GM15510 (cell line): ENCODE data around the gene SLC66A2.
A peak's percentile ranks its signal among the peaks of the same experiment; 100 is the strongest.

Experiments
- POLR2A ChIP-seq: IDR thresholded peaks from 3 replicates; pipeline ENCODE4 v1.6.1; 2011; ENCODE audit warnings: borderline replicate concordance; ENCODE audit not compliant: insufficient read length; ENCODE audit errors: extremely low read depth

SLC66A2 gene

DNA sequence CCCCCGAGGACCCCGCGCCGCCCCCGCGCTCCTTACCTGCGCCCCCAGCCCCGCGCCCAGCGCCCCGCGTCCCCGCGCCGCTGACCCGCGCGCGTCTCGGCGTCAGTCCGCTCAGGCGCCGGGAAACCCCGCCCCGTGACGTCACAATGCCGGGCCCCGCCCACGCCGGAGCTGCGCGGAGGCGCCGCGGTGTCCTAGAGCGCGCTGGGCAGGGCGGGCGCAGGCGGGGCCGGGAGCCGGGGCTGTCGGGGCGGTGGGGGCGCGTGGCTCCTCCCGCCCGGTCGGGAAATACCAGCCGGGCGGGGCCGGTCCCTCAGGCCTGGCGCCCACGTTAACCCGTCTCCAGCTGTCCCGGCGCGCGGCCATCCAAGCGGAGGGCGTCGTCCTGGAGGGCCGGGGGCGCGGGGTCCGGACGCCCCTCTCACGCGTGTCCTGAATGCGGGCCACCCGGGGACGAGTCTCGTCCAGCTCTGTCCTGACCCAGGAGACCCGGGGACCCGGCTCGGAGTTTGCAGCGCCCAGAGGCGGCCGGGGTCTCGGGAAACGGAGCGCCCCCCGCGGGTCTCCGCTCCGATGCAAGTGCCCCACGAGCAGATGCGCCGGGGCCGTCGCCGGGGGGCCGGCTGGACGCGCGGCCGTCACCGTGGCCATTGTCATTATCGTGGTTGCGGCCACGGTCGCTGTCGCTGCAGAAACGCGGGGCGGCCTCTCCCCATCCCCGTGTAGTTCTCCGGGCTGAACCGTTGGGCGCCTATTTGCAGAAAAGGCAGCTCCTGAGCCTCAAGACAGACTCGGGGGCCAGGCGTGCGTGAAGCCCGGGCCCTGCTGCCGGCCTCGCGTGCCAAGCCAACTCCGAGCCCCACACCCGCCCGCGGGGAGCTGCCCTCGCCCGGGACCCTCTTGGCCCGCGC is at the start of gene SLC66A2:
TSS of gene SLC66A2 (minus strand) at position 109 of the 911 bp plus-strand sequence. CDS start 727 bp downstream, outside the sequence.
- peak; percentile 77 for TF ChIP-seq POLR2A

DNA sequence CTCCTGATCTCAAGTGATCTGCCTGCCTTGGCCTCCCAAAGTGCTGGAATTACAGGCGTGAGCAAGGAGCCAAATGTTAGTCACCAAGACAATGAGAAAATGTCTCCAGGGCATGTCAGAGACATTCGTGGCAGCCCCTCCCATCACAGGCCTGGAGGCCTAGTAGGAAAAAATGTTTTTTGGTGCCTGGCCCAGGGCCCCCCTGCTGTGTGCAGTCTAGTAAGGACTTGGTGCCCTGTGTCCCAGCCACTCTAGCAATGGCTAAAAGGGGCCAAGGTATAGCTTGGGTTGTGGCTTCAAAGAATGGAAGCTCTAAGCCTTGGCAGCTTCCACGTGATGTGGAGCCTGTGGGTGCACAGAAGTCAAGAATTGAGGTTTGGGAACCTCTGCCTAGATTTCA is 49.4 kb upstream of the SLC66A2 start:
- no peak for TF ChIP-seq POLR2A

DNA sequence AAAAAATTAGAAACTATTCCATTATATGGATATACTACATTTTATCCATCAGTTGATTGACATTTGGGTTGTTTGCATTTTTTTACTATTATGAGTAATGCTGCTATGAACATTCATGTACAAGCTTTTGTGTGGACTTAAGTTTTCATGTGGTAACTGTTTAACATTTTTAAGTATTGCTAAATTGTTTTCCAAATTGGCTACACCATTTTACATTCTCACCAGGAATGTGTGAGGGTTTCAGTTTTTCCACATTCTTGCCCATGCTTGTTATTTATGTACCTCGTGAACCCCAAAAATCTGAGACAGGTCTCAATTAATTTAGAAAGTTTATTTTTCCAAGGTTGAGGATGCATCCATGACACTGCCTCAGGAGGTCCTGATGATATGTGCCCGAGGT is 40.0 kb upstream of the SLC66A2 start:
- no peak for TF ChIP-seq POLR2A

DNA sequence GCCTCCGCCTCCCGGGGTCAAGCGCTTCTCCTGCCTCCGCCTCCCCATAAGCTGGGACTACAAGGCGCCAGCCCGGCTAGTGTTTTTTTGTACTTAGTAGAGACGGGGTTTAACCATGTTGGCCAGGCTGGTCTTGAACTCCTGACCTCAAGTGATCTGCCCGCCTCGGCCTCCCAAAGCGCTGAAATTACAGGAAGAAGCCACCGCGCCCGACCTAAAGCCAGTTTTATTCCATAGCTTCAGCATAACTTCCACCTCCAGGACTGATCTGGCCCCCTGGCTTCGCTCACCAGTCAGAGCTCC is 37.7 kb upstream of the SLC66A2 start:
- no peak for TF ChIP-seq POLR2A

DNA sequence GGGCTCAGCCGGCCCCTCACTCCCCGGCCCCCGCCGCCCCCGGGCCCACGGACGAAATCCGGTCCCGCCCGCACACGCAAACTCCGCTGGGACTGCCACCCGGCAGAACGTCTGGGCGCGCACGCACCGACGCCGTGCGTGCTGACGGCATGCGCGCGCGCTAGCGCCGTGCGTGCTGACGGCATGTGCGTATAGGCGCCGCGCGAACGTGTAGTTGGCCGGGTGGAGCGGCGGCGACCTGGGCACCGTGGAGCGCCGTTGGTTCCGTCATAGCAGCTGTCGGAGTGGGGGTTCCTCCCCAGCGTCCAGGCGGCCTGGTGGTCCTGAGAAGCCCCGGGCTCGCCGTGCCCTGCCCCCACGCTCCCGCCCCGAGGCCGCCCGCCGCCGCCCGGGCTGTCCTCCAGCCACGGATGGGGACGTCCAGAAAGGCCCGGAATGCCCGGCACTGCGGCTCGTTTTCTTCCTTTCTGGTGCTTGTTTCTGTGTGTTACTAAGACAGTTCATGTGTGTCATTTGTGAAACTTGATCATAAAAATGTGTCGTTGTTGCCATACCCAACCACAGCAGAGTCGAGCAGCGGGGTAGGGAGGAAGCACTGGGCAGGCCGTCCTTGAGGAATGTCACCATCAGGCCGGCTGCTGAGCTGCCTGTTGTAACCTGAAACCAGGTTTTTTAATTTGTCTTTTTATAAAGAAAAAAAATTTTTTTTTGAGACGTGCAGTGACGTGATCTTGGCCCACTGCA is 37.2 kb upstream of the SLC66A2 start, which contains the start of gene TXNL4A:
TSS of gene TXNL4A (minus strand) at position 113 of the 744 bp plus-strand sequence. CDS start 171 bp downstream, outside the sequence.
- TF ChIP-seq POLR2A: peak; percentile 96

DNA sequence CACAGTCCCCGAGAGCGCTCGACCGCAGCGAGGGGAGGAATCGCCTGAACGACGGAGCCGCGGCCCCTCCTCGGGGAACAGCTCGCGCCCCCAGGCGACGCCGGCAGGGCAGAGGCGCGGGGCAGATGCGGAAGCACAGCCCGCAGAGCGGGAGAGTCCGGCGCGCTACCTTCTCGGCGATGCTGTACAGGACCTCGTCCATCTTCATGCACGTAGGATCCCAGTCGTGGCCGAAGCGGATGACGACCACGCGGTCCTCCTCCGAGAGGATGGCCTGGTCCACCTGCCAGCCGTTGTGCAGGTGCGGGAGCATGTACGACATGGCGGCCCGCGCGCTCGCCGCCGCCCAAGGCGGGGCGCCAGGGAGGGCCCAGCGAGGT is 36.6 kb upstream of the SLC66A2 start:
- TF ChIP-seq POLR2A: no peak

DNA sequence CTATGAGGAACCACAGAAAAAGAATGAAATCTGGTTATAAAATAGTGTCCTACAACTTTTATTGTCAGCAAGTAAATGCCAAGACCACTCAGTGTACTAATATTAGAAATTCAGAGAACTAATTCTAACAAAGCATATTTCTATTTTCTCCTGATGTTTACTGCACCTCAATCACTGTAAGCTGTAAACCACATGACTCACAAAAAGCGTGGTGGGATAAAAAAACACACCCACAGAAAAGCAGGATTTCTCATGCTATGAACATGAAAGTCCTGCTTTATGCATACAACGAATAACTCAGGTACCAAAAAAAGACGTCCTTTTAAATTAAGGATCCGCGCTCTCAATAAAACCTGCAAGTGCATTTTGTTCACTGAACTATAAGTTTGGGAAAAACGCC is 36.1 kb upstream of the SLC66A2 start:
- no peak for TF ChIP-seq POLR2A

DNA sequence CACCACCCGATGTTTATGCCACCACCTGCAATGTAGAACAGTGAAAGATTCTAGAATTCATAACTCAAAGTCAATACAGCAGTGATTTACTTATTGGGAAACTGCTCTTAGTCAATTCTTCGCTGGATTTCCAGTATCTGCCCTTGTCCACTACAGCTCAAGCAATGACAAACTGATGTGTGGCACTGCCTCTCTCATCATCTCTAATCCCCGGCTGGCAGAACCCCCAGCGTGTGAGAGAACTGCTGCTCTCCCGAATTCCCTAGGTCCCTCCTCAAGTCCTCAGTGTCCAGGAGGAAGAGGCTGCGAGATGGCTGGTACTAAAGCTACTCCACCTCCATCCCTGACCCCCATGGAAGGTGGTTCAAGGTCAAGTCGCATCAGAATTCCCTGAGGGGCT is 35.3 kb upstream of the SLC66A2 start:
- TF ChIP-seq POLR2A: no peak

DNA sequence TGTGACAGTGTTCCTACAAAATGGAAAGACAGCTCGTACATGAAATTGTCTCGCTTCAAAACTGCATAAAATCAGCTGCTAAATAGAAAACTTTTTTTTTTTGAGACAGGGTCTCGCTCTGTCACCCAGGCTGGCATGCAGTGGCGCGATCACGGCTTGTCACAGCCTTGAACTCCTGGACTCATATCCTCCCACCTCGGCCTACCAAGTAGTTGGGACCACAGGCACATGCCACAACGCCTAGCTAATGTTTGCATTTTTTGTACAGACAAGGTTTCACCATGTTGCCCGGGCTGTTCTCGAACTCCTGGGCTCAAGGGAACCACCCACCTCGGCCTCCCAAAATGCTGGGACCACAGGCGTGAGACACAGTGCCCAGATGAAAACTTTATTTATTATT is 33.7 kb upstream of the SLC66A2 start:
- no peak for TF ChIP-seq POLR2A

DNA sequence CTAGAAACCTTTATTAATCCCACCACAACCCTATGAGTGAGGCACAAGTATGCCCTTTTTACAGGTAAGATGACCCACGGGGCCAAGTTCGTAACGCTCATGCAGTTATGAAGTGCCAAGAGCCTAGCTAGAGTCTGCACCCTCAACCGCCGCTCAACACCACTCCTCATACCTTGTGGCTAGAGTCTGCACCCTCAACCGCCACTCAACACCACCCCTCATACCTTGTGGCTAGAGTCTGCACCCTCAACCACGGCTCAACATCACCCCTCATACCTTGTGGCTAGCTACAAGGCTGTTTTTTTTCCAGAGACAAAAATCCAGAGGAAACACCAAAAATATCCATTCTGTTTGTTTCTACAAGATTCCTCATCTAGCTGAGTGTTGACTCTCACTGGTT is 32.3 kb upstream of the SLC66A2 start:
- TF ChIP-seq POLR2A: no peak

DNA sequence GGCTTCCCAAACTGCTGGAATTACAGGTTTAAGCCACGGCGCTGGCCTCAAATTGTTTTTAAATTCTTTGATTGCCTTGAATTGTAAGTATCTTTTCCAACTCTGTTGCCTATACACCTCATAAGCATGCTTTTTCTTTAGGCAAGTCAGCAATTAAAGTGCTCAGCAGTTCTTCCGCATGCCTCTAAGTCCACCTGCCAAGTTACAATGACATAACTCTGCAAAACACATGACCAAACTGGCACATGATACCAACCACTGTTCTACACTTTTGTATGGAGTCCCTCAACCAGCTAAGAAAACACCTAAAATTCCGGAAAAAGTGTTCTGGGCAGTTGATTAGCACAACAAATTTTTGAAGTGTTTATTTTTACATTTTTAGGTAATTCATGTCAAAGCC is 31.8 kb upstream of the SLC66A2 start:
- no peak for TF ChIP-seq POLR2A

DNA sequence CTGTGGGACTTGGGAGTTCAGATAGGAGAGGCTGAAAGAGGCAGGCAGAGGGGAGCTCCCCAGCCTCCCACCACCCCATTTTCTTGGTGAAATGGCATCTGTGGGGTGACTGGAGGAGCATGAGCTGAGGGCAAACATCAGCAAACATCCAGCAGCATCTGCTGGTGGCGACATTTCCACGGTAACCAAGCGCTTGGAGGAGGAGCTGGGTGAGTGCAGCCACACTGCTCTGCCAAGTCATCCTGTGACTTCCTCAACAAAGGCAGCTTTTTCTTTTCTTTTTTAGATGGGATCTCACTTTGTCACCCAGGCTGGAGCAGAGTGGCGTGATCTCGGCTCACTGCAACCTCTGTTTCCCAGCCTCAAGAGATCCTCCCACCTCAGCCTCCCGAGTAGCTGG is 31.3 kb upstream of the SLC66A2 start:
- TF ChIP-seq POLR2A: no peak

DNA sequence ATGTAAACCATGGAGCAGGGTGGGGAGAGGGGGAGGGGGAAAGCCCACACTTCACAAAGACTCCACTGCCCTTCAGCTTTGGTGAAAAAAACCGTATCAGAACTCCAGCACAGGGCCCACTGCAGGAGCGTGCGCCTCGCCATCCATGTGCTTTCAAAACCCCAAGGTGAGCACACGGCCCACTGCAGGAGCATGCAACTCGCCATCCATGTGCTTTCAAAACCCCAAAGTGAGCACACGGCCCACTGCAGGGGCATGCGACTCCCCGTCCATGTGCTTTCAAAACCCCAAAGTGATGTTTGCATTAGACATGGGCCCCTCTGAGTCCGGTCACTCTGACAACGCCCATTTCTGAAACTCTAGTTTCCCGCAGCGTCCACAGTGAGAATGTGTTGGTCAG is 29.1 kb upstream of the SLC66A2 start:
- TF ChIP-seq POLR2A: no peak

DNA sequence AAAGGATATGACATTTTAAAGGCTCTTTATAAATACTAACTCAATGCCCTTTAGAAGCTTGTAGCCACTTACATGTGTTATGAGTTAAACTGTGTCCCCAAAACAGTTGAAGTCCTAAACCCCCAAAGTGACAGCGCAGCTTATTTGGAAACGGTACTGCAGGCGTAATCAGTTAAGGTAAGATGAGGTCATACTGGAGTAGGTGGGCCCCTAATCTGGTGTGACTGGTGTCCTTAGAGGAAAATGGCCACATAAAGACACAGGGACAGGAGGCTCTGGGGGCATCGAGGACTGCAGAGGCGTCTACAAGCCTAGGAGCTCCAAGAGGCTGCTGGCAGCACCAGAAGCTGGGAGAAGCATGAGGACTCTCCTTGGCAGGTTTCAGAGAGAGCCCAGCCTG is 28.4 kb upstream of the SLC66A2 start:
- no peak for TF ChIP-seq POLR2A

DNA sequence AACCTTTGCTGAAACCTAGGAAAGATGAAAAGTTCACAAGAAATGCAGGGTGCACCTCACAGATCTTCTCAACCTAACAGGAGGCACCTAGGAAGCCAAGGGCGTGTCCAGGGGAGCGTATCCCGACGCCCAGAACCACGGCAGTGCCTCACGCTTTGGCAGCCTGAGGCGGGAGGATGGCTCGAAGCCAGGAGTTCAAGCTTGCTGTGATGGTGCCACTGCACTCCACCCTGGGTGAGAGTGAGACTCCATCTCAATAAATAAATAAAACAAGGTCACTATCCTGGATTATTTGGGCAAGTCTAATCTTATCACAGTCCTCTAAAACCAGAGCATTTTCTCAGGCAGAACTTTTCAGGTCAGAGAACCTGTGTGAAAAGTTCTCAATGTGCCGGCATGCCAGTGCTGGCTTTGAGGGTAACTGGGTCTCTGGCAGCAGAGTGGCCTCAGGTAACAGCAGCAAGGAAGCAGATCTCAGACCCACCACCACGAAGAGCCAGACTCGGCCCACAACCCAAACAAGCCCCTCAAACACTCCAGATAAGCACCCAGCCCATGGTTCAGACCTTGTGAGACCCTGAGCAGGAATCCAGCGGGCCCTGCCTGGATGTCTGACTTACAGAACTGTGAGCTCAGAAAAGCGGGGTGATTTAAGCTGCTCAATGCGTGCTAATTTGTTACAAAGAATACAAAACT is 24.7 kb upstream of the SLC66A2 start:
- TF ChIP-seq POLR2A: no peak
